Stimulated activated CD4-positive, alpha-beta T cell treated with anti-CD3 and anti-CD28 coated beads, Interleukin-12 subunit alpha, Interleukin-12 subunit beta, amount 100 ng/mL, for 24 hours (primary cell): ENCODE results near the gene NAP1L1.
"Not testable (repeated sequence)": the region's sequence is repeated elsewhere in the genome, so short reads cannot be mapped to it uniquely, and the experiment has no call there.

Source experiments
- DNase-seq, 2 experiments: peaks; one replicate each; pipeline ENCODE4 v3.0.0-alpha.2; 2020; ENCODE audit warnings: low read depth in 2 of 2

Gene NAP1L1

DNA sequence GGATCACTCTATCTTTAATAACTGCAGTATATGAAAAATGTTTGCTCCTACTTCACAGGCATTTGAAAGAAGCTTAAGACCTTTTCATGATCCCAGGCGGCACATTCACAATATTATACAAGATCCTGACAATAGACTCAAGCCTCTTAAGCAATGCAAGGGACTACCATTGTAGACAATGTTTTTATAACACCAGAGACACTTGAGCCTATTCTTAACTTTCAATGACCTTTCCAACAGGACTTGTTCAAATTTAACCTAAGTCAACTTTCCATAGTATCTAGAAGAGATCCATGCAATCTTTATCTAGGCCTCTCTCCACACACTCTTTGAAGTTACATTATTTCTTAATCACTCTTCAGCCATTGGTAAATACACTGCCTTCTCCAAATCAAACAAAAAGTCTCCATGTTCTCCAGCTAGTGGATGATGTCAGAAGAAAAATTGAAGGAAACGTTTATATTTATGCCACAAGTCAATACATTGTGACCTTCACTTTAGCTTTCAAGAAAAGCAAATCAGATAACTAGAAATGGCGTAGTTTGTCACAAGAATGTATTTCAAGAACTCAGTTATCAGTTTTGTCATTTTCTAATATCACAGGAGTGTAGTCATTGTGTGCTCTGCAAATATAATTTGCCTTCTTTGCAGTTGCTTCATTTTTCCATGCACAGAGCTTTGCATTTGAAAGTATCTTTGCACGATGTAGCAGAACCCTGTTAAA, 94.1 kb downstream of the NAP1L1 start:
- DNase-seq: no peak

DNA sequence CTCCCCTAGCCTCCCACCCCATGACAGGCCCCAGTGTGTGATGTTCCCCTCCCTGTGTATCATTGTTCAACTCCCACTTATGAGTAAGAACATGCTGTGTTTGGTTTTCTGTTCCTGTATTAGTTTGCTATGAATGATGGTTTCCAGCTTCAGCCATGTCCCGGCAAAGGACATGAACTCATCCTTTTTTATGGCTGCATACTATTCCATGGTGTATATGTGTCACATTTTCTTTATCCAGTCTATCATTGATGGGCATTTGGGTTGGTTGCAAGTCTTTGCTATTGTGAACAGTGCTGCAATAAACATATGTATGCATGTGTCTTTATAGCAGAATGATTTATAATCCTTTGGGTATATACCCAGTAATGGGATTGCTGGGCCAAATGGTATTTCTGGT, 96.8 kb downstream of the NAP1L1 start:
- not testable (repeated sequence) for DNase-seq
